Mononuclear cell (primary cell): Measurements from ENCODE around the gene GRAP. TPM values are rescaled to one million over a fixed set of nuclear protein-coding genes. Genes with fewer than 3 reads are reported as not detected.
"Not testable (repeated sequence)": the region's sequence is repeated elsewhere in the genome, so short reads cannot be mapped to it uniquely, and the experiment has no call there.

ENCODE experiments used
- H3K27me3 ChIP-seq: 2 replicates; pipeline ENCODE4 v1.6.0; 2011; ENCODE audit warnings: low read length, control low read depth; ENCODE audit not compliant: insufficient read depth
- H3K4me1 ChIP-seq: 2 replicates; pipeline ENCODE4 v1.5.1; 2011; ENCODE audit warnings: mild to moderate bottlenecking, low read length, control low read depth; ENCODE audit not compliant: insufficient read depth
- H3K4me3 ChIP-seq: 2 replicates; pipeline ENCODE4 v1.5.1; 2011; ENCODE audit warnings: mild to moderate bottlenecking, low read length, moderate library complexity
- H3K9me3 ChIP-seq: 2 replicates; pipeline ENCODE4 v1.5.1; 2011; ENCODE audit warnings: low read depth, mild to moderate bottlenecking, control low read depth, low read length
- total RNA-seq: library from RNA; depleted of rRNA; stranded (reverse); fragments of >200 nt; gene quantifications from one replicate; pipeline ENCODE4 v1.2.3, GENCODE V29; 2012

The GRAP gene
- total RNA-seq, 1 donor = 13.5 TPM

- not testable (repeated sequence) for H3K4me1 ChIP-seq, H3K9me3 ChIP-seq, H3K27me3 ChIP-seq, H3K4me3 ChIP-seq
These were observed 8.7 kb upstream of the GRAP start for GRCh38 chr17:19055447-19055846.

- not testable (repeated sequence) for H3K27me3 ChIP-seq, H3K4me3 ChIP-seq, H3K4me1 ChIP-seq, H3K9me3 ChIP-seq
These were observed 2.1 kb upstream of the GRAP start for GRCh38 chr17:19048826-19049225.

GRCh38 chr17:19047510-19047909 lies 753 bp upstream of the GRAP start:
- H3K27me3 ChIP-seq, H3K9me3 ChIP-seq, H3K4me3 ChIP-seq, H3K4me1 ChIP-seq: not testable (repeated sequence)

- H3K9me3 ChIP-seq, H3K4me1 ChIP-seq, H3K27me3 ChIP-seq, H3K4me3 ChIP-seq: not testable (repeated sequence)
These were observed 2.1 kb downstream of the GRAP start for GRCh38 chr17:19044643-19045042.

DNA sequence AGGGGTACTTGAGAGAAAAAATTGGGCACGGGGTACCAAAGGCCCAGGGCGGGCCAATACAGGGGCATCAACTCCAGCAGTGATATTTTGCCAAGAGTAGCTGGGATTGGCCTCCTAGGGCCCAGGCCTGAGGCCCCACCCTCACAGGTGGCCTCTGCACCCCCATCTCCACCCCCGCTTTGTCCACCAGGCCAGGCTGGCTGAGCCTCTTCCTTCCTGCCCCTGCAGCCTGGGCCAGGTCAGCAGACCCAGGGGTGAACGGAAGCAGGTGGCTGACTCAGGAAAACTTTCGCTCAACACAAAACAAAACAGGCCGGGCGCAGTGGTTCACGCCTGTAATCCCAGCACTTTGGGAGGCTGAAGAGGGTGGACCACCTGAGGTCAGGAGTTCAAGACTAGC lies 3.7 kb downstream of the GRAP start:
- not testable (repeated sequence) for H3K4me1 ChIP-seq, H3K9me3 ChIP-seq, H3K27me3 ChIP-seq, H3K4me3 ChIP-seq

- not testable (repeated sequence) for H3K27me3 ChIP-seq, H3K4me3 ChIP-seq, H3K4me1 ChIP-seq, H3K9me3 ChIP-seq
These were observed 4.4 kb downstream of the GRAP start for GRCh38 chr17:19042369-19042768.

GRCh38 chr17:19041871-19042270 lies 4.9 kb downstream of the GRAP start:
- H3K27me3 ChIP-seq, H3K4me1 ChIP-seq, H3K4me3 ChIP-seq: not testable (repeated sequence)

DNA sequence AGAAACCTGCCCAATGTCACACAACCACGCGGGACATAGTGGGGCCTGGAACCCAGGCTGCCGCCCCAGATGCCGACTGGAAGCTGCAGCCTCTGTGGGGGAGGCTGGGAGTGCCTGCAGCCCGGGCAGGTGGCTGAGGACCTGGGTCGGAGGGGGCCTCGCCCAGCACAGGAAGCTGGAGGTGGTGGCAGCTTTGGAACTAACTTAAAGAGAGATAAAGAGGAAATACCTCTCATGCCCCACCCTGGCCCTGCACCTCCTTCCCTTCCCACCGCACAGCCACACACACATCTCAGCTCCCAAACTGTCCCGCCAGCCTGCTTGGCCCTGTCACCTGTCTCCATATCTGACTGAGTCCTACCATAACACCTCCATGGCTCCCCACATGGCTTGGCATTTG lies 6.4 kb downstream of the GRAP start:
- H3K27me3 ChIP-seq, H3K4me1 ChIP-seq, H3K4me3 ChIP-seq, H3K9me3 ChIP-seq: not testable (repeated sequence)

More at GRCh38 chr17:19041871-19042270, 4.9 kb downstream of the GRAP start:
- H3K9me3 ChIP-seq = not testable (repeated sequence)

DNA sequence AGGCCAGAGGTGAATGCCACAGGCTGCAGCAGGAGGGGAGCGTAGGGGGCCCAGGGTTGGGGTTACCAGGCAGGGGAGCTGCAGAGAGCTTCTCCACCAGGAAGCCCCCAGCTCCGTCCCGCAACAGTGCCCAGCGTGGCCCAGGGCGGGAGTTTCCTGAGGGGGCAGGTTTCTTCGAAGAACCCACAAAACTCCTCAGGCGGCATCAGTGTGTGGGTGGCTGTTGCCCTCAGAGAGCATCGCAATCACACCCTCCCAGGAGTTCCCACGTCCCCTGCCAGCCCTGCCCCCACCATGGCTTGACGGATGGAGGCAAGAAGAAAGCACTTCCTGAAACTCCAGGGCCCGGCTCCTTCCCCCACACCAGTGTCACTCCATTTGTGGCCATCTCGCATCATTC lies 8.0 kb downstream of the GRAP start:
- not testable (repeated sequence) for H3K4me1 ChIP-seq, H3K9me3 ChIP-seq, H3K4me3 ChIP-seq, H3K27me3 ChIP-seq

DNA sequence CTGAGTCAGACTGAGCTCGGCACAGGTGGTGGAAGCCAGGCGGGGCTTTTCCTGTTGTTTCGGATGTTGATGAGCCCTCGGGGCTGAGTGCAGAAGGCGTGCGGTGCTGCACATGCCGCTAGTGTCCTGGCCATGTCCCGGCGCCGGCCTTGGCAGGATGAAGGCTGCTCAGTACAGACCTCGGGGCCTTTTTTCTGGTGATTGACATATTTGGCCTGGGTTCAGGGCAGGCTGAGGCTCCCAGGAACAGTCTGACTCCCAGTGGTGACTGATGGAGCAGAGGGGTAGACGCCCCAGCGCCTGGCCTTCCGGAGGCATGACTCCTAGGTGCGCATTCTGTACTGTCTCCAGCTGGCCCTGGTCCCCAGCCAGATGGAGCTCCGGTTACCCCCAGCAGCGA lies 8.8 kb downstream of the GRAP start:
- not testable (repeated sequence) for H3K9me3 ChIP-seq, H3K27me3 ChIP-seq, H3K4me1 ChIP-seq, H3K4me3 ChIP-seq

GRCh38 chr17:19037547-19037946 lies 9.2 kb downstream of the GRAP start:
- not testable (repeated sequence) for H3K27me3 ChIP-seq, H3K4me3 ChIP-seq, H3K4me1 ChIP-seq

DNA sequence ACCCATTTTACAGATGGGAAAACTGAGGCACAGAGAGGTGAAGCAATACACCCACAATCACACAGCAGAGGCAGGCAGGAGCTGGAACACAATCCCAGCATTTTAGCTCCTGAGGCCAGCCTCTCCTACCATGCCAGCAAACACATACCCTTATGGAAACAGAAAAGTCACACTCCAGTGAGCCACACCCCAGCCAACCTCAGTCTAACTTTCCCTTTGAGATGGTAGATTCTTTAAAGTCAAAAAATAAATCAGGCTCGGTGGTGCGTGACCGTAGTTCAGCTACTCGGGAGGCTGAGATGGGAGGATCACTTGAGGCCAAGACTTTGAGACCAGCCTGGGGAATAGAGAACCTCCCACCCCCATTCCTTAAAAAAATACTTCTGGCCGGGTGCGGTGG lies 10.6 kb downstream of the GRAP start:
- not testable (repeated sequence) for H3K9me3 ChIP-seq, H3K4me1 ChIP-seq, H3K27me3 ChIP-seq, H3K4me3 ChIP-seq

More at GRCh38 chr17:19037547-19037946, 9.2 kb downstream of the GRAP start:
- H3K9me3 ChIP-seq = not testable (repeated sequence)

DNA sequence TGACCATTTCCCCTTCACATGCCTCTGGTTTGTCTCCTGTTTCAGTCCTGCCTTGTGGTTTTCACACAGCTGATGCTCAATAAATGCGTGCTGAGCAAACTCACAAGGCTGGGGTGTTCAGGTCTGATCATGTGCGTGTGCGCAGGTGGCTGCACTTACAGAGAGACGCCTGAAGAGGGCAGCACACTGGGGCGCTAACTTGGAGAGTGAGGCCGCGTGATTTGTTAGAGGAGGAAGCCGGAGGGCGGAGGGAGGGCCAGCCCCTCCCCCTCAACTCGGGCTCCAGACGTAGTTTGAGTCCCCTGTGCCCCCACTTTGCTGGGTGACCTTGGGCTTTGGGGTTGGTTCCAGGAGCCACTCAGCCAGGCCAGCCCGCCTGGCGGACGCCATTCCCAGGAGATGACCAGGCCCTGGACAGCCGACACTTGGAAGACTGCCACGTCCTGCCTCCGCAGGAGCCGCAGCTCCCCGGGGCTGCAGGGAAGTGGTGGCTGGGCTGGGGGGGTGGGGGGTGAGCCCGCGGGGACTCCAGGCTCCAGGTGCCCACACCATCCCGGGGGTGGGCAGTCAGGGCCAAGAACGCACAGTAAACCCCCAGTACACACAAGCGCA lies 14.3 kb downstream of the GRAP start:
- H3K4me1 ChIP-seq, H3K27me3 ChIP-seq, H3K9me3 ChIP-seq, H3K4me3 ChIP-seq: not testable (repeated sequence)

DNA sequence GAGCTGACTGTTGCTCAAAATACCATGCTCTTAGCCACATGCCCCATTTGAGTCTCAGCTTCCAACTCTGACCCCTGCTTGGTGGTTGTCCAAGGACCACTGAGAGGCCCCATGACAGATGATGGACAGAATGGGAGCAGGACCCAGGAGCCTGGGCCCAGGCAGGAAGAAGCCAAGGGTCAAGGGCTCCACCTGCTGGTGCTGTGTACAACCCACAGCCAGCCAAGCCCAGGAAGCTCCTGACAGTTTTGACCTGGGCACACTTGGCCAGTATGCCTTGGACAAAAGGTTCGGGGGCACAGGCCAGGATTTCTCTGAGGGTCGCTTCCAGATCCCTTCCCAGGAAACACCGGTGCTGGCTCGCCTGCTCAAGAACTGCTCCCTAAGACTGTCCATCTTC lies 15.0 kb downstream of the GRAP start:
- not testable (repeated sequence) for H3K4me1 ChIP-seq, H3K27me3 ChIP-seq, H3K4me3 ChIP-seq, H3K9me3 ChIP-seq

- not testable (repeated sequence) for H3K4me3 ChIP-seq, H3K27me3 ChIP-seq, H3K4me1 ChIP-seq, H3K9me3 ChIP-seq
These were observed 15.8 kb downstream of the GRAP start for GRCh38 chr17:19030771-19031449.

GRCh38 chr17:19029740-19030139 lies 17.0 kb downstream of the GRAP start:
- H3K27me3 ChIP-seq, H3K4me3 ChIP-seq, H3K9me3 ChIP-seq, H3K4me1 ChIP-seq: not testable (repeated sequence)
